ENCODE data around the gene SNAP47.

Gene SNAP47

GRCh38 chr1:227803933-227804332 lies 68.7 kb downstream of the SNAP47 start:
- no peak for DNase-seq
- Histone ChIP-seq H3K36me3 (no peaks in the 10 kb centered on the region; the same call in 1 of the 2 replicates), H3K9me3 (no peaks in the 10 kb centered on the region), H3K4me1 (no peaks in the 10 kb centered on the region), H3K27me3 (no peaks in the 10 kb centered on the region; the same call in 1 of the 2 replicates), H3K4me3 (ENCODE audit: low read depth, low read length) (no peak overlapping the region)
- no peak for TF ChIP-seq CTCF (IDR thresholded peaks at IDR 0.05; ENCODE audit: low read depth, low read length)

DNA sequence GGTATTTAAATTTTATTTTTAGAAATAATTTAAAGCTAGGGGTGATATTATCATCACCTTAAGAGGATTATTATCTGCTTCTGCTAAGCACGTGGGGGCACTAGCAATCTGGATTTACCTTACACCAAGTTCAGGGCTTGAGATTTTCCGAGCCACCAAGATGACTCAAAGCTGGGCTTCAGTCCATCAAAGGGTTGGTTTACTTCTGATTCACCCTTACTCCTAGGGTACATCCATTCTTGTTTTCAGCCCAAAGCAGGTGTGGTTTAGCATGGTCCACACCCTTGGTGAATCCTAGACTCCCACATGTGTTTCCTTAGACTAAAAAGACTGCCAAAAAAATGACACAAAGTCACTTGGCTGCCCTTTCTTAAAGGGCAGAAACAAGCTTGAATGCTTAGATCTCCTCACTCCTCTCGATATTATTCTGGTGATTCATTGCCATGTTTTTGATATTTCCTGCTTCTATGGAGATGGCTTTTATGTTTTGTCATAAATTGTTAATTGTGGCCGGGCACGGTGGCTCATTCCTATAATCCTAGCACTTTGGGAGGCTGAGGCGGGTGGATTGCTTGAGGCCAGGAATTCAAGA lies 70.5 kb downstream of the SNAP47 start:
- DNase-seq, result no peak

GRCh38 chr1:227808566-227808965 lies 73.3 kb downstream of the SNAP47 start:
- H3K36me3 ChIP-seq, result no peaks in the 10 kb centered on the region
- no peak for TF ChIP-seq CTCF (IDR thresholded peaks at IDR 0.05; ENCODE audit: low read depth, low read length)
- no peaks in the 10 kb centered on the region for H3K27me3 ChIP-seq
- DNase-seq, result no peak
- H3K4me3 ChIP-seq (ENCODE audit: low read depth, low read length), result no peak overlapping the region
- no peaks in the 10 kb centered on the region for H3K4me1 ChIP-seq
- H3K9me3 ChIP-seq, result no peaks in the 10 kb centered on the region

More for the DNA sequence above, 70.5 kb downstream of the SNAP47 start:
- Histone ChIP-seq H3K27me3 (no peaks in the 10 kb centered on the region; the same call in 1 of the 2 replicates), H3K9me3 (no peaks in the 10 kb centered on the region), H3K4me3 (ENCODE audit: low read depth, low read length) (no peak overlapping the region), H3K36me3 (no peaks in the 10 kb centered on the region), H3K4me1 (no peaks in the 10 kb centered on the region)
- no peak for TF ChIP-seq CTCF (IDR thresholded peaks at IDR 0.05; ENCODE audit: low read depth, low read length)

DNA sequence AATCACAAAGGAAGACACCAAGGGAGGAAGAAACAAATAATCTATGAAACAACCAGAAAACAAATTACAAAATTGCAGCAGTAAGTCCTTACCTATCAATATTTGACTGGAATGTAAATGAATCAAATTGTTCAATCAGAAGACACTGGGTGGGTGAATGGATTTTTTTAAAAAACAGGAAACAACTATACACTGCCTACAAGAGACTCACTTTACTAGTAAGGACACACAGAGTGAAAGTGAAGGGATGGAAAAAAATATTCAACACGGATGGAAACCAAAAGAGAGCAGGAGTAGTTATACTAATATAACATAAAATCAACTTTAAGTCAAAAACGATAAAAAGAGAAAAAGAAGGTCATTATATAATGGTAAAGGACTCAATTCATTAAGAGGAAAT lies 73.8 kb downstream of the SNAP47 start:
- H3K36me3 ChIP-seq, result no peaks in the 10 kb centered on the region
- no peak for DNase-seq
- H3K27me3 ChIP-seq, result no peaks in the 10 kb centered on the region
- H3K4me1 ChIP-seq, result no peaks in the 10 kb centered on the region
- no peak overlapping the region for H3K4me3 ChIP-seq (ENCODE audit: low read depth, low read length)
- 0 out of 2 replicates have a peak, but pooled peaks cover 2% of the 10 kb centered on the region for H3K9me3 ChIP-seq
- no peak for TF ChIP-seq CTCF (IDR thresholded peaks at IDR 0.05; ENCODE audit: low read depth, low read length)

GRCh38 chr1:227813962-227814361 lies 78.7 kb downstream of the SNAP47 start:
- Histone ChIP-seq H3K9me3 (peaks cover 3% of the 10 kb centered on the region; the same call in 1 of the 2 replicates), H3K27me3 (no peaks in the 10 kb centered on the region), H3K4me1 (no peaks in the 10 kb centered on the region), H3K4me3 (ENCODE audit: low read depth, low read length) (no peak overlapping the region), H3K36me3 (no peaks in the 10 kb centered on the region)
- TF ChIP-seq CTCF (IDR thresholded peaks at IDR 0.05; ENCODE audit: low read depth, low read length), result no peak
- no peak for DNase-seq
